Stimulated activated effector memory CD8-positive, alpha-beta T cell treated with anti-CD3 and anti-CD28 coated beads, Interleukin-12 subunit alpha, Interleukin-12 subunit beta, amount 100 ng/mL, for 72 hours (primary cell): ENCODE measurements around the gene GNPTG.

Experiments
- ATAC-seq: fragments of 150-1000 bp; cut with Tn5 transposase; 2 replicates; pipeline ENCODE4 v1.10.0; 2021
- DNase-seq, 2 donors: peaks; one replicate each; pipeline ENCODE4 v3.0.0; 2021 to 2022; ENCODE audit warnings: low spot score in 2 of 2
- H3K27ac Mint-ChIP-seq: one replicate; pipeline ENCODE4 v1.8.0; 2022; ENCODE audit warnings: mild to moderate bottlenecking, mixed read lengths
- H3K36me3 Mint-ChIP-seq: one replicate; pipeline ENCODE4 v1.8.0; 2022; ENCODE audit warnings: mild to moderate bottlenecking, mixed read lengths
- H3K4me1 Mint-ChIP-seq: one replicate; pipeline ENCODE4 v1.8.0; 2022; ENCODE audit warnings: mixed read lengths
- H3K4me3 Mint-ChIP-seq: one replicate; pipeline ENCODE4 v1.8.0; 2022; ENCODE audit warnings: mild to moderate bottlenecking, mixed read lengths
- H3K9me3 Mint-ChIP-seq: one replicate; pipeline ENCODE4 v1.8.0; 2022; ENCODE audit warnings: mixed read lengths

The GNPTG gene

DNA sequence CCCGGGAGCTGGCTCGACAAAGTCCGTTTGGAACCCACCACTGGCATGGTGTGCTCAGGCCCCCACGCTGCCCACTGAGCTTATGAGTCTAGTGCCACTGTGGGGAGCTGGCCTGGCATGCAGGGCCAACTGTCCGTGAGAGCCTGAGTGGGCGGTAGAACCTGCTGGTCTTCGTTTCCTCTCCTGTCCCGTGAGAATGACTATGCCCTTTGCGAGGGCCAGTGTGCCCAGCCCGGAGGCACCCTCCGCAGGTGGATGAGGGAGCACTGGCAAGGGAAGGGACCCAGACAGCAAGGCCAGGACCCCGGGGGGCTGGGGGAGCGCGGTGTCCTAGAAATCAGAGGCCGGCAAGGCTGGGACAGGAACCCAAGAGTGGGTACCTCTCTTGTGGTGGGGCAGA lies 15.1 kb upstream of the GNPTG start:
- DNase-seq (no peak), ATAC-seq (no peak)
- Mint-ChIP-seq H3K36me3 (no peaks in the 10 kb centered on the region), H3K4me3 (no peak overlapping the region), H3K27ac (no peak overlapping the region), H3K4me1 (peaks cover 11% of the 10 kb centered on the region), H3K9me3 (no peaks in the 10 kb centered on the region)

DNA sequence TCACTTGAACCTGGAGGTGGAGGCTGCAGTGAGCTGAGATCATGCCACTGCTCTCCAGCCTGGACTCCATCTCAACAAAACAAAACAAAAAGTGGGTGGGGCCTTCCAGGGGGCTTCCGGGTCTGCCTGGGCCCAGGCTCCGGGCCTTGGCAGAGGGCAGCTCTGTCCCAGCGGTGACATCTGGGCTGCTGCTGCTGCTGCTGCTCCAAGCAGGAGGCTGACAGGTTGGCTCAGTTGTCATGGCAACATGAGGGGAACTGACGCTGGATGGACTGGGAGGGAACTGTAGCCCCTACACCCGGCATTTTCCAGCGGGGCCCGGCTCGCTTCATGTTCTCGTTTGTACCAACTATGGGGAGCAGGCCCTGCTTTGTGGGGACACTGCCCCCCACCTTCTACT lies 14.2 kb upstream of the GNPTG start:
- no peaks in the 10 kb centered on the region for H3K9me3 Mint-ChIP-seq
- no peak overlapping the region for H3K27ac Mint-ChIP-seq

DNA sequence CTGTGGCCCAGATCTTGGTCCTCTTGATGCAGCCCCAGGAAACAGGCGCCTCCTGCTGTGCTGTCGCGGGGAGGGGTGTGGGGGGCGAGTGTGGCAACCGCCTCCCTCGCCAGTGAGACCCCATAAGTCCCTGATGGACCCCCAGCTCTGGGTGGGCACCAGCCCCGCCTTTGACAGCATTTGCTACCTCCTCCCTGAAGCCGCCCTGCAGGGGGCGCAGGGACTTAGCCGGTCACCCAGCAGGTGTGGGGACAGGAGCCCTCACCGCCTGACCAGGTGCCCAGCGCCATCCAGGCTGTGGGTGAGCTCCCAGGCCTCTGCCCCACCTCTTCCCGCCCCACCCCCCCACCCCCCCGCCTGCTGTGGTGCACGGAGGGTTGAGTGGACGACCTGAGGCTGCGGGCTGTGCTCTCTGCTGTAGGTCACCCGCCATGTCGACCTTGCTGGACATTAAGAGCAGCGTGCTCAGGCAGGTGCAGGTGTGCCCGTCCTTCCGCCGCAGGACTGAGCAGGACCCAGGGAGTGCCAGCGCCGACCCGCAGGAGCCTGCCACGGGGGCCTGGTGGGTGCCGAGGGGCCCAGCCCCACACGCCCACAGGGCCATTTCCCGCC lies 13.5 kb upstream of the GNPTG start:
- peak in 1 of 2 donors; percentile 65 for DNase-seq
- no peak for ATAC-seq

More for the DNA sequence above, 14.2 kb upstream of the GNPTG start:
- Mint-ChIP-seq H3K36me3 (no peaks in the 10 kb centered on the region), H3K4me3 (no peak overlapping the region), H3K4me1 (peaks cover 10% of the 10 kb centered on the region)
- ATAC-seq (no peak), DNase-seq (no peak)

DNA sequence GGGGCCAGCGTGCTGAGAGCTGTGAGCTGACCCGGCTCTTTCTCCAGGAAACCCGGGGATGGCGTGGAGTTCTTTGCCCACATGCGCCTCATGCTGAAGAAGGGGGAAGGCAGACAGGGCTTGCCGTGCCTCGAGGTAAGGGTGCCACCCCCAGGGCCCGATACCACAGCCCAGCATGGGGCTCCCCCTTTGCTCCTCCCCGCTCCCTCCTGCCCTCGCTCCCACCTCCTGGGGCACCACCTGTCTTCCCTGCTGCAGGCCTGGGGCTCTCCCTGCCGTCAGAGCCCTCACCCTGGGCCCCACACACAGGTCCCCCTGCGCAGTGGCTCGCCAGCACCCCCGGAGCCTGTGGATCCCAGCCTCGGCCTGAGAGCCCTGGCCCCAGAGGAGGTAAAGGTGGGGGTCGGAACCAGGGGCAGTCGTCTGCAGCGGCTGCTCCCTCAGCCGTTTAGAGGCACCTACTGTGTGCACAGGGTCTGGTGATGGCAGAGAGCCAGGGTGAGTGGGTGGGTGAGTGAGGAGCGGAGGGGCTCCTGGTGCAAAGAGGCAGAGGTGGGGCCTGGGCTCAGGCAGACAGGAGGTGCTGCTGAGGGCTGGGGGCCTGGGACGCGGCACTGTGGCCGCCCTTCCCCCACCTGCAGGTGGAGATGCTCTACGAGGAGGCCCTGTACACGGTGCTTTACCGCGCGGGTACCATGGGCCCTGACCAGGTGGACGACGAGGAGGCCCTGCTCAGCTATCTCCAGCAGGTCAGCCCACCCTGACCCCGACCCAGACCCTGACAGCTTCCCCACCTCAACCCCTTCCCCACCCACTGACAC lies 12.7 kb upstream of the GNPTG start:
- Mint-ChIP-seq H3K4me1 (peaks cover 18% of the 10 kb centered on the region), H3K4me3 (no peak overlapping the region), H3K36me3 (peaks cover 6% of the 10 kb centered on the region), H3K27ac (no peak overlapping the region), H3K9me3 (no peaks in the 10 kb centered on the region)
- DNase-seq (no peak), ATAC-seq (no peak)

More for the DNA sequence above, 13.5 kb upstream of the GNPTG start:
- no peak overlapping the region for H3K4me3 Mint-ChIP-seq
- no peaks in the 10 kb centered on the region for H3K9me3 Mint-ChIP-seq
- peaks cover 14% of the 10 kb centered on the region for H3K4me1 Mint-ChIP-seq
- H3K27ac Mint-ChIP-seq, result no peak overlapping the region
- H3K36me3 Mint-ChIP-seq, result peaks cover 4% of the 10 kb centered on the region

DNA sequence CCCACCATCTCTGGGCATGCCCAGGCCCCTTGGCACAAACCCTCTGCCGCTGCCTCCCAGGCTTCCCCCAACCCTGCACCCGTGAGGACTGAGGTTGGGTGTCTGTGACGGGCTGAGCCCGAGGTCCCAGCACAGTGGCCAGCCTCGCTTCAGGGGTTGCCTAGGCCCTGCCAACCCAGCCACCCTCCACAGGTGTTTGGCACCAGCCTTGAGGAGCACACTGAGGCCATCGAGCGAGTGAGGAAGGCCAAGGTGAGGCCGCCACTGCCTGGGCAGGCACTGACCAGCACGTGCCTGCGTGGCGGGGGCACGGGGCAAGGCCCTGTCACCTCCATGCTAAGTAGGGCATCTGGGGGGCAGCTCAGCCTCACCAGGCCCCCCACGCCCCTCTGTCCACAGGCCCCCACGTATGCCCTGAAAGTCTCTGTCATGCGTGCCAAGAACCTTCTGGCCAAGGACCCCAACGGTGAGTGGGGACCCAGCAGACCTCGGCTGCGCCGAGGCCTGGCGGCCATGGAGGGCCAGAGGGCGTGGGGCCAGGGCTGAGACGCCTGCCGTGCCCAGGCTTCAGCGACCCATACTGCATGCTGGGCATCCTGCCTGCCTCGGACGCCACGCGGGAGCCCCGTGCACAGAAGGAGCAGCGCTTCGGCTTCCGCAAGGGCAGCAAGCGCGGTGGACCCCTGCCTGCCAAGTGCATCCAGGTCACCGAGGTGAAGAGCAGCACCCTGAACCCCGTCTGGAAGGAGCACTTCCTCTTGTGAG lies 10.8 kb upstream of the GNPTG start:
- H3K36me3 Mint-ChIP-seq, result peaks cover 6% of the 10 kb centered on the region
- no peaks in the 10 kb centered on the region for H3K9me3 Mint-ChIP-seq
- H3K4me3 Mint-ChIP-seq, result peak overlapping the region; percentile 65
- no peak overlapping the region for H3K27ac Mint-ChIP-seq
- no peak for DNase-seq
- no peak for ATAC-seq
- peaks cover 18% of the 10 kb centered on the region for H3K4me1 Mint-ChIP-seq

DNA sequence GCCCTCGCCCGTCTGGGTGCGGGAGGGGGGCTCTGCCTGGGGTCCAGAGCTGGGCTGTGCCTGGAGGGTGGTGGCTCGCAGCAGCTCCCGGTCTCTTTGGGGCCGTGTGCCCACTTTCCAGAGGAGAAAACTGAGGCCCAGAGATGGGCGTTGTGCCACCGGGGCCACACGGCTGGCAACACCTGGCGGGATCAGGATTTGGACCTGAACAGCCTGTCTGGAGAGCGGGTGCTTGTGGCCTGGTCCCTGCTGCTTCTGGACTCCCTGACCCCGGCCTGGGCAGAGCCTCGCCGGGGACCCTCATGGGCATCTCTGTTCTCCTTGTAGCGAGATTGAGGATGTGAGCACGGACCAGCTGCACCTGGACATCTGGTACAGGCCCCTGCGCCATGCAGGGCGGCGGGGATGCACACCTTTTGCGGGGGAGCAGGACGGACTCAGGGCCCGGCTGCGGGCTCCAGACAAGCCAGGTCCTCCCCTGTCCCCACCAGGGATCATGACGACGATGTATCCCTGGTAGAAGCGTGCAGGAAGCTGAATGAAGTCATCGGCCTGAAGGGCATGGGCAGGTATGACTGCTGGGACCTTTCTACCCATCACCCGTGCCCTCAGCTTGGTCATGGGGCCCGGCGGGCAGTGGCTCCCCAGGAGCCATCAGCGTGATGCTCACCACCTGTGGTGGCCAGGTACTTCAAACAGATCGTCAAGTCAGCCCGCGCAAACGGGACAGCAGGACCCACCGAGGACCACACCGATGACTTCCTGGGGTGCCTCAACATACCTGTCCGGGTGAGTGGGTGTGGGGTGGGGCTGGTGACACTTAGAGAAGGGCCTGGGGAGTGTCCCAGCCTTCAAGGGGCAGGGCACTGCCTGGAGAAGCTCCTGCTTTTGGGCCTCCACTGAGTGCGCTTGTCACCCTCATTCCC lies 10.0 kb upstream of the GNPTG start:
- Mint-ChIP-seq H3K36me3 (peaks cover 6% of the 10 kb centered on the region), H3K4me3 (peak overlapping the region; percentile 65), H3K4me1 (peaks cover 18% of the 10 kb centered on the region), H3K27ac (no peak overlapping the region), H3K9me3 (no peaks in the 10 kb centered on the region)
- ATAC-seq (no peak), DNase-seq (no peak)

DNA sequence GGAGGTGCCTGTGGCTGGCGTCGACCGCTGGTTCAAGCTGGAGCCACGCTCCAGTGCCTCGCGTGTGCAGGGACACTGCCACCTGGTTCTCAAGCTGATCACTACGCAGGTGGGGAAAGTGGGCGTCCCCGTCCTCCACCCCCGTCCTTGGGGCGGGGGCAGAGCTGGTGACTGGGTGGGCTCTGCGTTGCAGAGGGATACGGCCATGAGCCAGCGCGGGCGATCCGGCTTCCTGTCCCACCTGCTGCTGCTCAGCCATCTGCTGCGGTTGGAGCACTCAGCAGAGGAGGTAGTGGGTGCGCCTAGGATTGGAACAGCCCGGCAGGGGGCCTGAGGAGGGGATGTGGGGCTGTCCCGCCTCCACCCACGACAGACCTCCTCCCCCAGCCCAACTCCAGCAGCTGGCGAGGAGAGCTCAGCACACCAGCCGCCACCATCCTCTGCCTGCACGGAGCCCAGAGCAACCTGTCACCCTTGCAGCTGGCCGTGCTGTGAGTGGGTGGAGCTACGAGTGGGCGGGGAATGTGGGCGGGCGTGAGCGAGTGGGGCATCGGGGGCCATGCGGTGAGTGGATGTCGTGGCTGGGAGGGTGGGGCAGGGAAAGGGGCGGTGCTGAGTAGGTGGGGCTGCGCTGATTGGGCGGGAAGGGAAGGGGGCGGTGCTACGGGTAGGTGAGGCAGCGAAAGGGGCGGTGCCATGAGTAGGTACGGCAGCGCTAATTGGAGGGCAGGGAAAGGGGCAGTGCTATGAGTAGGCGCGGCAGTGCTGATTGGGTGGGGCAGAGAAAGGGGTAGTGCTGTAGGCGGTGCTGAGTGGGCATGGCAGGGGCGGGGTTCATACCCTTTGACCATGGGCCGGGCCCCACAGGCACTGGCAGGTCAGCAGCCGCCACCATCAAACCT lies 9.0 kb upstream of the GNPTG start:
- DNase-seq (peak; percentile 73 to 95), ATAC-seq (peak; percentile 90)
- Mint-ChIP-seq H3K9me3 (no peaks in the 10 kb centered on the region), H3K27ac (peak overlapping the region; percentile 74), H3K4me1 (peaks cover 18% of the 10 kb centered on the region), H3K36me3 (peaks cover 6% of the 10 kb centered on the region), H3K4me3 (peak overlapping the region; percentile 65)

DNA sequence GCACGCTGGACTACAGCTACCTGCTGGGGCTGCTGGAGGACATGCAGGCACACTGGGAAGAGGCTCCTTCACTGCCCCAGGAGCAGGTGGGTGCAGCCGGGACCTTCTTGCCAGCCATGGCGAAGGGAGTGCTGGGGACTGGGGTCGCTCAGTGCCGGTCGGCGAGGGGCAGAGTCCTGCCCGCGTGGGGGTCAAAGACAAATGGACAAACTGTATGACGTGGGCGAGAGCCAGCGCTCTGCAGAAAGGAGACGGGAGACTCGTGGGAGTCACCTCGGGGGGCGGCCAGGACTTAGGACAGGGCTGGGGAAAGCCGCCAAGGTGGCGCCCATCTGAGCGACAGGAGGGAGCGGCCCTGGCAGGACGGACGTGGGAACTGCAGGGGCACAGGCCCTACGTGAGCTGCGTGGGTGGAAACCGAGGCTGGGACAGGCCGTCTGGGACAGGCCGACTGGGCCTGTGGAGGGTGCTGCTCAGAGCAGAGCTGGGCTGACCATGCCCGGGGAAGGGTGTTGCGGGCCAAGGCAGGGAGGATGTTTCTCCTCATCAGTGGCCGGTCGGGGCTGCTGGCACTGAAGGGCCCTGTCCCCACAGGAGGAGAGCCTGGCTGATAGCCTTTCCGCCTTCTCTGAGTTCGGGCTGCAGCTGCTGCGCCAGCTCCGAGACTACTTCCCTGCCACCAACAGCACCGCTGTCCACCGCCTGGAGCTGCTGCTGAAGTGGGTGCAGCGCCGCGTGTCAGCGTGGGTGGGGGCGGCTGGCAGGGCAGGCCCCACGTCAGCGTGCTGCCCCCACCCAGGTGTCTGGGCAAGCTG lies 8.1 kb upstream of the GNPTG start:
- Mint-ChIP-seq H3K9me3 (no peaks in the 10 kb centered on the region), H3K36me3 (peaks cover 9% of the 10 kb centered on the region), H3K4me1 (peaks cover 18% of the 10 kb centered on the region), H3K27ac (peak overlapping the region; percentile 74), H3K4me3 (peak overlapping the region; percentile 65)
- DNase-seq (peak in 1 of 2 donors; percentile 59), ATAC-seq (no peak)

DNA sequence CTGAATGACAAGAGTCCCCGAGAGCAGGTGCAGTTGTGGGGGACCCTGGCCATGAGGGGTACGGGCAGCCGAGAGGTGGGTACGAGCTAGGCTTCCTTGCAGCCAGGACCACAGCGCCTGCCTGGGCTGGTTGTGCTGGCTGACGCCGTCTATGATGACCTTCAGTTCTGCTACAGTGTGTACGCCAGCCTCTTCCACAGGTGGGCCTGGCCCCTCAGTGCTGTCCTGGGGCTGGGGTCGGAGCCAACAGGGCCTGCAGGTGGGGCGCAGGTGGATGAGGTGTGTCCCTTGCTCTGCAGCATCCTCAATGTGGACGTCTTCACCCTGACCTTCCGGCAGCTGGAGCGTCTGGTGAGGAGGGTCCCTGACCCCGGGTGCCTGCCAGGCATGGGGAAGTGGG lies 7.2 kb upstream of the GNPTG start:
- peaks cover 17% of the 10 kb centered on the region for H3K36me3 Mint-ChIP-seq
- H3K9me3 Mint-ChIP-seq, result no peaks in the 10 kb centered on the region
- H3K4me1 Mint-ChIP-seq, result peaks cover 18% of the 10 kb centered on the region
- H3K4me3 Mint-ChIP-seq, result no peak overlapping the region
- no peak overlapping the region for H3K27ac Mint-ChIP-seq
- no peak for ATAC-seq
- no peak for DNase-seq

DNA sequence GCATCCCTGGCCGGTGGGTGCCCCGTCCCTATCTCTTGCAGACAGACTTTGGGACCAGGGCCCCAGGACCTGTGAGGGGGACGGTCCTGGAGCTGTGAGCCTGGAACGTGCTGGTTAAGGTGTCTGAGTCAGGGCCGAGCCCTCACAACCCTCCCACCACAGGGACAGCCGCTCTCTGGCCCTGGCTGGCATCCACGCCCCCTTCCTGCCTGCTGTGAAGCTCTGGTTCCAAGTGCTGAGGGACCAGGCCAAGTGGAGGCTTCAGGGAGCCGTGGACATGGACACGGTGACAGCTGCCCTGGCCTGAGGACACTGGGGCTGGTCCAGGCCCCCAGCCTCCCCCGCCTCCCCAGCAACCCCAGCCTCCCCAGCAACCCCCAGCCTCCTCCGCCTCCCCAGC lies 6.6 kb upstream of the GNPTG start:
- no peaks in the 10 kb centered on the region for H3K9me3 Mint-ChIP-seq
- DNase-seq (no peak), ATAC-seq (no peak)
- peaks cover 18% of the 10 kb centered on the region for H3K4me1 Mint-ChIP-seq
- no peak overlapping the region for H3K4me3 Mint-ChIP-seq
- peaks cover 23% of the 10 kb centered on the region for H3K36me3 Mint-ChIP-seq
- no peak overlapping the region for H3K27ac Mint-ChIP-seq

DNA sequence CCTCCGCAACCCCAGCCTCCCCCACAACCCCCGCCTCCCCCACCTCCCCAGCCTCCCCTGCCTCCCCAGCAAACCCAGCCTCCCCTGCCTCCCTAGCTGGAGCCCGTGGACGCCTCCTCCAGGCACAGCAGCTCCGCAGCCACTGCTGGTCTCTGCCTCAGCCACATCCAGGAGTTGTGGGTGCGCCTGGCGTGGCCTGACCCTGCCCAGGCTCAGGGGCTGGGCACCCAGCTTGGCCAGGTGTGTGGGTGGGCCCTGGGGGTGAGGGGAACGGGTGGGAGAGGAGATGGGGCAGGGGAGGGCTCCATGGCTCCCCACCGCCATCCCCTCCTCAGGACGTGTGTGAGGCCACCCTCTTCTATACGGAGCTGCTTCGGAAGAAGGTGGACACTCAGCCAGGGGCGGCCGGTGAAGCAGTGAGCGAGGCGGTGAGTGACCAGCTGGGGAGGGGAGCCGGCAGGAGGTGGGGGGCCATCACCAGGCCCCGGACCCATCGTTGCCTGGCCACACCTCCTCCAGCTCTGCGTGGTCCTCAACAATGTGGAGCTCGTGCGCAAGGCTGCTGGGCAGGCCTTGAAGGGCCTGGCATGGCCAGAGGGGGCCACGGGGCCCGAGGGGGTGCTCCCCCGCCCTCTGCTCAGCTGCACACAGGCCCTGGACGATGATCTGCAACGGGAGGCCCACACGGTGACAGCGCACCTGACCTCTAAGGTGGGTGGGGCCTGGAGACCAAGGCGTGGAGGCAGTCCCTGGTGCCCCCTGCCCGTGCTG lies 5.9 kb upstream of the GNPTG start:
- Mint-ChIP-seq H3K4me3 (no peak overlapping the region), H3K27ac (no peak overlapping the region), H3K9me3 (no peaks in the 10 kb centered on the region), H3K36me3 (peaks cover 31% of the 10 kb centered on the region), H3K4me1 (peaks cover 25% of the 10 kb centered on the region)
- ATAC-seq, result no peak
- DNase-seq, result no peak

DNA sequence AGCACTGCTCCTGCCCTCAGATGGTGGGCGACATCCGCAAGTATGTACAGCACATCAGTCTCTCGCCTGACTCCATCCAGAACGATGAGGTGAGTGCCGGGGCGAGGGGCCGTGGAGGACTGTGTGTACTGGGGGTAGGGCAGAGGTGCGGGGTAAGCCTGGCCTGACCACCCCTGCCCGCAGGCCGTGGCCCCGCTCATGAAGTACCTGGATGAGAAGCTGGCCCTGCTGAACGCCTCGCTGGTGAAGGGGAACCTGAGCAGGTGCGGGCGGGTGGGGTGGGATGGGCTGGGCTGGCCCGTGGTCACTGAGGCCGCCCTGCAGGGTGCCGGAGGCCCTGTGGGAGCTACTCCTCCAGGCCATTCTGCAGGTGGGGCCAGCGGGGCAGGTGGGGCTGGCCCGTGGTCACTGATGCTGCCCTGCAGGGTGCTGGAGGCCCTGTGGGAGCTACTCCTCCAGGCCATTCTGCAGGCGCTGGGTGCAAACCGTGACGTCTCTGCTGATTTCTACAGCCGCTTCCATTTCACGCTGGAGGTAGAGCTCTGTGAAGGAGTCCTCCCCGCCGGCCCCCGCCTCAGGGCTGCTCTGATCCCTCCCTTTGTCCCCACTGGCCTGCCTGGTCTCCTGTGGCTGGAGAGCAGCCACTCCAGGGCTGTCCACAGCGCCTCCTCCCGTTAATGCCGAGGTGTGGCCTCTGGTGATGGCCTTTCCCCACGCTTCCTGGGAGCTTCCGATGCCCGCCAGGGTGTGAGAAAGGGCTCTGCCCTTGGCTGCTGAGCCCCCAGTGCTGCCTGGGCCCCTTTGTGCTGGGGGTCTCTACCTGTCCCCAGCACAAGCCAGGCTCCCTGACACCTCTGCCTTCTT lies 5.1 kb upstream of the GNPTG start:
- no peak for ATAC-seq
- H3K27ac Mint-ChIP-seq, result no peak overlapping the region

More for the DNA sequence above, 5.1 kb upstream of the GNPTG start:
- Mint-ChIP-seq H3K4me3 (no peak overlapping the region), H3K4me1 (peaks cover 29% of the 10 kb centered on the region), H3K9me3 (no peaks in the 10 kb centered on the region), H3K36me3 (peaks cover 37% of the 10 kb centered on the region)
- peak in 1 of 2 donors; percentile 50 for DNase-seq
